ENCODE measurements around the gene TMC5.

DNA sequence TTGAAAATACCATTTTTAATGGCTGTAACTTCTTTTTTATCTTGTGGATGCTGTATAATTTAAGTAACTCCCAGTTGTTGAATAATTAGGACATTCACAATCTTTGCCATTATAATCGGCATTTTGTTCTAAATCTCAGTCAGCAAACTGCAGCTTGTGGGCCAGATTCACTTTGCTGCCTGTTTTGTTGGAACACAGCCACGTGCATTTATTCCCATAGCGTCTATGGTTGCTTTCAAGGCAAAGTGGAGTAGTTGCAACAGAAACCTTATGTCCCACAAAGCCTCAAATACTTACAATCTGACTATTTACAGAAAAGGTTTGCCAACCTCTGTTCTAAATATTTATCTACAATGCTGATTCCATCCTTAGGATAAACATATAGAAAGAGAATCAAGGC, 39.2 kb upstream of the TMC5 start:
- TF ChIP-seq CTCF (IDR thresholded peaks at IDR 0.05) (no peak), RAD21 (IDR thresholded peaks at IDR 0.05; ENCODE audit: low read length) (no peak), TEAD4 (IDR thresholded peaks at IDR 0.05; ENCODE audit: borderline replicate concordance, insufficient read depth) (no peak), SMC3 (IDR thresholded peaks at IDR 0.05; ENCODE audit: low read depth, low read length) (no peak), PBX3 (IDR thresholded peaks at IDR 0.05) (no peak), GABPA (IDR thresholded peaks at IDR 0.05; ENCODE audit: low read depth) (no peak)
- TF ChIP-seq, protein P1, sequence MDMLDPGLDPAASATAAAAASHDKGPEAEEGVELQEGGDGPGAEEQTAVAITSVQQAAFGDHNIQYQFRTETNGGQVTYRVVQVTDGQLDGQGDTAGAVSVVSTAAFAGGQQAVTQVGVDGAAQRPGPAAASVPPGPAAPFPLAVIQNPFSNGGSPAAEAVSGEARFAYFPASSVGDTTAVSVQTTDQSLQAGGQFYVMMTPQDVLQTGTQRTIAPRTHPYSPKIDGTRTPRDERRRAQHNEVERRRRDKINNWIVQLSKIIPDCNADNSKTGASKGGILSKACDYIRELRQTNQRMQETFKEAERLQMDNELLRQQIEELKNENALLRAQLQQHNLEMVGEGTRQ (IDR thresholded peaks at IDR 0.05; ENCODE audit: borderline replicate concordance, low read depth, low read length): no peak

All from SK-N-SH (cell line).